ENCODE measurements around the gene ZFPL1. TPM values are rescaled to one million over a fixed set of nuclear protein-coding genes. Genes with fewer than 3 reads are reported as not detected.

ZFPL1 gene
- total and polyA plus RNA-seq, 9 of the 15 experiments (the other 6 are each of a cell fraction or from before 2014, with no cell fraction given), result 3.7 to 37.5 (median 22.7) TPM

DNA sequence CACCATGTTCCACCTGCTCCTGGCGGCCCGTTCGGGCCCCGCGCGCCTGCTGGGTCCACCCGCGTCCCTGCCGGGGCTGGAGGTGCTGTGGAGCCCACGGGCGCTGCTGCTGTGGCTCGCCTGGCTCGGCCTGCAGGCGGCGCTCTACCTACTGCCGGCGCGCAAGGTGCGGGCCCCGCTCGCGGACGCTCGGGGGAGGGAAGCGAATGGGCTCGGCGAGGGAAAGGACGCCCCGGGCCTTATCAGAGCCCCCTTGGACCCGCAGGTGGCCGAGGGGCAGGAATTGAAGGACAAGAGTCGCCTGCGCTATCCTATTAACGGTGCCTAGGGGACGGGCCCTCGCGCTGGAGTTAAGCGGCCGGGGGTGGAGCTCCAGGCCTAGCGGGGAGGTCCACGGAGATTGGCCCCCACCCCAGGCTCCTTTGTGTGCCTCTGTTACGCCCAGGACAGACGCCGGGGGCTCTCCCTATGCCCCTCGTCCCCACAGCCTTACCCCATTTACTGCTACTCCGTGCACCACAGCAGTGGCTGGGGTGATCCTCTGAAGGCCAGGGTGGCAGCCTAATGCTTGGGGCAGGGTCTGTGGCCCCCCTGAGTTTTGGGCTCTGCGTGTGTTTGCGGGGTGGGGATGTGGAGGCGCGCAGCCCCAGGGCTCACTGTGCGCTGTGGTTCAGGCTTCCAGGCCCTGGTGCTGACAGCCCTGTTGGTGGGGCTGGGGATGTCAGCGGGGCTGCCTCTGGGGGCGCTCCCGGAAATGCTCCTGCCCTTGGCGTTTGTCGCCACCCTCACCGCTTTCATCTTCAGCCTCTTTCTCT is 28.7 kb downstream of the ZFPL1 start (continued):
- TF ChIP-seq CHD2 (IDR thresholded peaks at IDR 0.05; ENCODE audit: low read depth, low read length) (peak; percentile 33; the same call in 1 of the 2 replicates), KLF1 (tag; IDR thresholded peaks at IDR 0.05) (no peak), ZNF655 (CRISPR knock-in tag; IDR thresholded peaks at IDR 0.05) (no peak), RBM22 (IDR thresholded peaks at IDR 0.05; ENCODE audit: low read depth, low read length, poor library complexity, severe bottlenecking) (peak; percentile 71), ZNF778 (CRISPR knock-in tag; IDR thresholded peaks at IDR 0.05) (no peak), GATAD2B (IDR thresholded peaks at IDR 0.05; ENCODE audit: borderline replicate concordance) (peak; percentile 100), DACH1 (IDR thresholded peaks at IDR 0.05; ENCODE audit: partially characterized antibody) (no peak), FOXM1 (IDR thresholded peaks at IDR 0.05; ENCODE audit: low read depth) (no peak), FOXM1 (CRISPR knock-in tag; IDR thresholded peaks at IDR 0.05; ENCODE audit: low read depth) (peak; percentile 85; the same call in 1 of the 2 replicates), ZNF507 (tag; conservative IDR thresholded peaks at IDR 0.05) (no peak), GTF3C2 (IDR thresholded peaks at IDR 0.05; ENCODE audit: borderline replicate concordance, extremely low read depth, insufficient read length) (no peak), GATAD2A (IDR thresholded peaks at IDR 0.05) (peak; percentile 96), GATA2 (CRISPR knock-in tag; IDR thresholded peaks at IDR 0.05) (no peak), ARID4B (CRISPR knock-in tag; IDR thresholded peaks at IDR 0.05) (peak; percentile 26), CAMTA2 (CRISPR knock-in tag; conservative IDR thresholded peaks at IDR 0.05) (no peak)
- TF ChIP-seq, protein P1, sequence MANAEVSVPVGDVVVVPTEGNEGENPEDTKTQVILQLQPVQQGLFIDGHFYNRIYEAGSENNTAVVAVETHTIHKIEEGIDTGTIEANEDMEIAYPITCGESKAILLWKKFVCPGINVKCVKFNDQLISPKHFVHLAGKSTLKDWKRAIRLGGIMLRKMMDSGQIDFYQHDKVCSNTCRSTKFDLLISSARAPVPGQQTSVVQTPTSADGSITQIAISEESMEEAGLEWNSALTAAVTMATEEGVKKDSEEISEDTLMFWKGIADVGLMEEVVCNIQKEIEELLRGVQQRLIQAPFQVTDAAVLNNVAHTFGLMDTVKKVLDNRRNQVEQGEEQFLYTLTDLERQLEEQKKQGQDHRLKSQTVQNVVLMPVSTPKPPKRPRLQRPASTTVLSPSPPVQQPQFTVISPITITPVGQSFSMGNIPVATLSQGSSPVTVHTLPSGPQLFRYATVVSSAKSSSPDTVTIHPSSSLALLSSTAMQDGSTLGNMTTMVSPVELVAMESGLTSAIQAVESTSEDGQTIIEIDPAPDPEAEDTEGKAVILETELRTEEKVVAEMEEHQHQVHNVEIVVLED (CRISPR knock-in tag; IDR thresholded peaks at IDR 0.05), result peak; percentile 35; the same call in 1 of the 2 replicates

All from K562 (cell line).